A673 (cell line): ENCODE results near the gene C1orf94.

Experiments used
- EZH2 ChIP-seq: fragments of 200-600 bp; sonication (generic); IDR thresholded peaks from 2 replicates; pipeline ENCODE4 v1.6.1; 2017; ENCODE audit warnings: borderline replicate concordance, low read depth, mild to moderate bottlenecking, mixed read lengths, antibody characterized with exemption, low read length; ENCODE audit not compliant: poor library complexity, severe bottlenecking
- TF ChIP-seq, protein P1 (sequence below): fragments of 300-800, 200-600 bp; sonication (generic); conservative IDR thresholded peaks from 2 replicates; pipeline ENCODE4 v1.5.1; 2017; ENCODE audit warnings: low read depth, mild to moderate bottlenecking, antibody characterized with exemption, low read length, moderate library complexity, mixed read lengths

DNA sequence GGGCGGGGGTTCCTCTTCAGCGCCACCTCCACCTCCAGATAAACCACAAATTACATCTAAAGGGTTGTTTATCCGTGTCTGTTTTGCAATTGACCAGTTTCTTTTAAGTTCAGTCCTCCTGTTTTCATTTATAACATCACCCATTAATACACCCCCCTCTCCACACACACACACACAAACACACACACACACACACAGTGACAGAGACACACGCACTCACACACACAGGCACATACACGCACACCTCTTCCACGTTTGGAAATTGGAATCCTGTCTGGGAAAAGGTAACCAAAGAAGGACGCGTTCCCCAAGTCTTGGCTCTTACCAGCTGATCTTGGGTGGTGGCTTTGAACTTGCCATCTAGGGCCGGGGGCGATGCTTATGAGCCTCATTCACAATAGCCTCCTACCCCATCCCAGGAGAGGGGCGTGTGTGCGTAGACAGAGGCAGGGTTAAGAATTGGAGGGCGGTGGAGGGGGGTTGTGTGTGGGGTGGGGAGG lies 11.2 kb upstream of the C1orf94 start:
- TF ChIP-seq, protein P1, sequence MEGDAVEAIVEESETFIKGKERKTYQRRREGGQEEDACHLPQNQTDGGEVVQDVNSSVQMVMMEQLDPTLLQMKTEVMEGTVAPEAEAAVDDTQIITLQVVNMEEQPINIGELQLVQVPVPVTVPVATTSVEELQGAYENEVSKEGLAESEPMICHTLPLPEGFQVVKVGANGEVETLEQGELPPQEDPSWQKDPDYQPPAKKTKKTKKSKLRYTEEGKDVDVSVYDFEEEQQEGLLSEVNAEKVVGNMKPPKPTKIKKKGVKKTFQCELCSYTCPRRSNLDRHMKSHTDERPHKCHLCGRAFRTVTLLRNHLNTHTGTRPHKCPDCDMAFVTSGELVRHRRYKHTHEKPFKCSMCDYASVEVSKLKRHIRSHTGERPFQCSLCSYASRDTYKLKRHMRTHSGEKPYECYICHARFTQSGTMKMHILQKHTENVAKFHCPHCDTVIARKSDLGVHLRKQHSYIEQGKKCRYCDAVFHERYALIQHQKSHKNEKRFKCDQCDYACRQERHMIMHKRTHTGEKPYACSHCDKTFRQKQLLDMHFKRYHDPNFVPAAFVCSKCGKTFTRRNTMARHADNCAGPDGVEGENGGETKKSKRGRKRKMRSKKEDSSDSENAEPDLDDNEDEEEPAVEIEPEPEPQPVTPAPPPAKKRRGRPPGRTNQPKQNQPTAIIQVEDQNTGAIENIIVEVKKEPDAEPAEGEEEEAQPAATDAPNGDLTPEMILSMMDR = no peak
- TF ChIP-seq EZH2 = peak; percentile 21
